H1 (cell line): ENCODE measurements around the gene MBD3L2B. TPM values are rescaled to one million over a fixed set of nuclear protein-coding genes. Genes with fewer than 3 reads are reported as not detected.

Experiments used
- ASH2L ChIP-seq: fragments of 200-600, 300-600 bp; sonication (generic); IDR thresholded peaks from one replicate; pipeline ENCODE4 v1.7.1; 2017; ENCODE audit warnings: low read length
- CTBP2 ChIP-seq: IDR thresholded peaks from 2 replicates; pipeline ENCODE4 v1.7.0; 2011; ENCODE audit warnings: borderline replicate concordance, mild to moderate bottlenecking, moderate library complexity, mixed read lengths, low read length; ENCODE audit not compliant: insufficient read depth, insufficient read length
- FOSL1 ChIP-seq: IDR thresholded peaks from 2 replicates; pipeline ENCODE4 v1.6.1; 2011; ENCODE audit warnings: mild to moderate bottlenecking, low read depth, low read length, moderate library complexity; ENCODE audit not compliant: insufficient read depth
- JUND ChIP-seq: IDR thresholded peaks from 2 replicates; pipeline ENCODE4 v1.6.1; 2011; ENCODE audit warnings: mild to moderate bottlenecking, improper control_type of control experiment, low read length
- RAD21 ChIP-seq, 2 experiments: IDR thresholded peaks in 1 of 2; conservative IDR thresholded peaks in 1 of 2; 2 replicates each; pipeline ENCODE4 v1.6.1; 2011; ENCODE audit warnings: low read depth in 2 of 2, low read length in 2 of 2, improper control_type of control experiment in 1 of 2, inconsistent platforms in 1 of 2, mild to moderate bottlenecking in 1 of 2, moderate library complexity in 1 of 2
- RXRA ChIP-seq: IDR thresholded peaks from 2 replicates; pipeline ENCODE4 v1.6.1; 2011; ENCODE audit warnings: low read depth, mild to moderate bottlenecking, low read length, moderate library complexity; ENCODE audit not compliant: insufficient read depth
- SRF ChIP-seq: IDR thresholded peaks from 2 replicates; pipeline ENCODE4 v1.6.1; 2011; ENCODE audit warnings: mild to moderate bottlenecking, low read depth, low read length, moderate library complexity
- polyA plus RNA-seq, 7 experiments: library from polyadenylated mRNA; depleted of rRNA in 3 of 7; stranded (reverse) in 5 of 7; unstranded in 2 of 7; fragments of >200 nt in 5 of 7; fragments of 200-250 nt in 2 of 7; gene quantifications; 1 replicate in 5 of 7; 2 replicates in 1 of 7; 4 replicates in 1 of 7; pipeline versions ENCODE4 v1.2.1 to v1.2.3, GENCODE V29; 2011 to 2013; ENCODE audit warnings: missing spikeins in 2 of 7, mixed read lengths in 2 of 7
- total RNA-seq: library from RNA; stranded (reverse); fragmentation: NEBNext Ultra II Directional; extraction: Animal tissue kit (Norgen Biotek cat#: 25700); gene quantifications from 2 replicates; pipeline ENCODE4 v1.2.1, GENCODE V29; 2021

MBD3L2B gene
- total and polyA plus RNA-seq, 2 of the 8 experiments (the other 6 are each of a cell fraction or from before 2014, with no cell fraction given), result not detected

DNA sequence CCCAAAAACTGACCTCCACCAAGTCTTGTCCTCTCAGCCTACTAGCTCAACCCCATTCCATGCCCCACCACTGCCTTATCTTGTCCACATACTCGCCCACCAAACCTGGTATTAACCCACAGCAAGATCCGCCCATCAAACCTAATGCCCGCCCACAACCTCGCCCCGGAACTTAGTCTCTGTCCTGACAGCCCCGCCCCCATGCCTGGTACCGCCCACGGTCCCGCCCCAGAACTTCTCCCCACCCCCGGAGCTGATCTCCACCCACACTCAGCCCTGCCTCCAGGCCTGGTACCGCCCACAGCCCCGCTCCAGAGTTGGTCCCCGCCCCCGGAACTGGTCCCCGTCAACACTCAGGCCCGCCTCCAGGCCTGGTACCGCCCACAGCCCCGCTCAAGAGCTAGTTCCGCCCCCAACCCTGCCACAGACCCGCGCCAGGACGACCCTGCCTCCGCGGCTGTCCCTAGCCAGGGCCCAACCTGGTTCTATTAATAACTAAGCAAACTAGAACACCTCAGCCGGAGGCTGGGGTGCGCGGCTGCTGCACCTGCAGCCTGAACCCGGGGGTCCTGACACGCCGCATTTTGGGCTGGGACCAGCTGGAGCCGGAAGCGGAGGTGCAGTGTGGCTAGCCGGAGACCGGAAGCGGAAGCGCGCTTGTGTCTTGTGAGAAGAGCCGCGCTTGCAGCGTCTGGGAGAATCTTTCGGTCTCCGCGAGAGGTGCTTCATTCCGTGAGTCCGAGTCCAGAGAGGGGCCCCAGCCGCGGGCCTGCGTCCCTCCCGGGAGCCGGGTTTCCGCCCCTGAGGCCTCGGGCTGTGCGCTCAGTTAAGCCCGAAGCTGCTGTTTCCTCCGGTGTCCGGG, 48.0 kb upstream of the MBD3L2B start, which contains the start of gene ZNF557 (continued):
- TF ChIP-seq RAD21 (IDR thresholded peaks at IDR 0.05 in 1 of 2, conservative IDR thresholded peaks at IDR 0.05 in 1 of 2; ENCODE audit: low read depth in 2 of 2, low read length in 2 of 2) (no peak), FOSL1 (no peak), JUND (0 out of 2 replicates have a peak, but pooled peaks have one; percentile 4), CTBP2 (no peak), RXRA (no peak), SRF (no peak), ASH2L (peak; percentile 54)
